ENCODE measurements around the gene GUCY1A2. TPM values are rescaled to one million over a fixed set of nuclear protein-coding genes. Genes with fewer than 3 reads are reported as not detected.
A peak's percentile ranks its signal among the peaks of the same experiment; 100 is the strongest.

Gene GUCY1A2
- total and polyA plus RNA-seq, 2 donors (not counting 3 experiments of a cell fraction or from before 2014, with no cell fraction given), result 0.02 to 0.03 TPM

DNA sequence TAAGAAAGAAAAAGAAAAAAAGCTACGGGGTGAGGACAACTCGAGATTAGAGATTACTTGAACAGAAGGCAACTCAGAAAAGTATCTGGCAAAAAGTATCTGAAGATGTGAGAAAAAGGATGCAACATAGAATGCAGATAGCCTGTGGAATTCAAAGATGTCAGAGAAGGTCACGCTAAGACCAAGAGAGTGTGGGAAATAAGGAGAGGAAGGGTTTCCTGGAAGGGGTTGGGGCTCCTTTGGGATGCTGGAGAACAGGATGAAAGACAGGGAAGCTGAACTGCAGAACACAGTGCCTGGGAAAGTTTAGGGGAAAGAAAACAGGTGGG, 1.2 kb downstream of the GUCY1A2 start:
- H3K9ac ChIP-seq (replicated peaks; ENCODE audit: extremely low read depth, insufficient read depth, low read length), result no peak overlapping the region
- no peak overlapping the region for H3K27ac ChIP-seq (ENCODE audit: insufficient read depth, low read depth, low read length)
- DNase-seq (ENCODE audit: low read depth, low spot score), result no peak
- no peaks in the 10 kb centered on the region for H3K9me3 ChIP-seq (replicated peaks; ENCODE audit: control insufficient read depth, insufficient read depth, low read length)
- no peak for FAIRE-seq
- dilution Hi-C loops (cut with MboI; ENCODE audit: extremely low pct_ligation_motif_present, low sequenced_read_pairs) (no loop called here), intact Hi-C loops (cut with micrococcal nuclease) (loop anchor here (5.0 to 10.0 kb wide), 2 partner anchors 302 to 930 kb away; no protein-coding TSS in a partner anchor)
- H3K79me2 ChIP-seq (ENCODE audit: control insufficient read depth, insufficient read depth, low read length), result no peaks in the 10 kb centered on the region
- no peaks in the 10 kb centered on the region for H3K9me1 ChIP-seq (replicated peaks; ENCODE audit: control insufficient read depth, extremely low read depth, insufficient read depth, low read length)
- peak overlapping the region in 1 of 3 experiments; percentile 45 for H3K4me3 ChIP-seq (replicated peaks in 1 of 3; ENCODE audit: insufficient read depth in 1 of 3, low read depth in 1 of 3, low read length in 3 of 3)
- peak overlapping the region; percentile 66 for H3K4me2 ChIP-seq (ENCODE audit: insufficient read depth, low read length)
- peaks cover 14 to 23% of the 10 kb centered on the region in 2 experiments for H3K27me3 ChIP-seq (ENCODE audit: control insufficient read depth in 2 of 2, insufficient read depth in 2 of 2, low read length in 2 of 2)
- H2AFZ ChIP-seq (ENCODE audit: low read depth, low read length), result no peak overlapping the region
- TF ChIP-seq POLR2A (IDR thresholded peaks at IDR 0.05; ENCODE audit: low read depth, low read length) (no peak), JUN (IDR thresholded peaks at IDR 0.05; ENCODE audit: borderline replicate concordance, insufficient read depth, insufficient read length, low read depth) (no peak), GATA2 (IDR thresholded peaks at IDR 0.05; ENCODE audit: insufficient read depth, insufficient read length, low read depth, low read length) (no peak), EZH2 (IDR thresholded peaks at IDR 0.05; ENCODE audit: borderline replicate concordance, low read depth, low read length, severe bottlenecking) (no peak), POLR2AphosphoS5 (IDR thresholded peaks at IDR 0.05; ENCODE audit: insufficient read depth, low read depth, low read length) (no peak), FOS (IDR thresholded peaks at IDR 0.05; ENCODE audit: borderline replicate concordance, insufficient read depth, low read length) (no peak), MYC (IDR thresholded peaks at IDR 0.05; ENCODE audit: low read depth, low read length) (no peak)
- TF ChIP-seq, protein P1, sequence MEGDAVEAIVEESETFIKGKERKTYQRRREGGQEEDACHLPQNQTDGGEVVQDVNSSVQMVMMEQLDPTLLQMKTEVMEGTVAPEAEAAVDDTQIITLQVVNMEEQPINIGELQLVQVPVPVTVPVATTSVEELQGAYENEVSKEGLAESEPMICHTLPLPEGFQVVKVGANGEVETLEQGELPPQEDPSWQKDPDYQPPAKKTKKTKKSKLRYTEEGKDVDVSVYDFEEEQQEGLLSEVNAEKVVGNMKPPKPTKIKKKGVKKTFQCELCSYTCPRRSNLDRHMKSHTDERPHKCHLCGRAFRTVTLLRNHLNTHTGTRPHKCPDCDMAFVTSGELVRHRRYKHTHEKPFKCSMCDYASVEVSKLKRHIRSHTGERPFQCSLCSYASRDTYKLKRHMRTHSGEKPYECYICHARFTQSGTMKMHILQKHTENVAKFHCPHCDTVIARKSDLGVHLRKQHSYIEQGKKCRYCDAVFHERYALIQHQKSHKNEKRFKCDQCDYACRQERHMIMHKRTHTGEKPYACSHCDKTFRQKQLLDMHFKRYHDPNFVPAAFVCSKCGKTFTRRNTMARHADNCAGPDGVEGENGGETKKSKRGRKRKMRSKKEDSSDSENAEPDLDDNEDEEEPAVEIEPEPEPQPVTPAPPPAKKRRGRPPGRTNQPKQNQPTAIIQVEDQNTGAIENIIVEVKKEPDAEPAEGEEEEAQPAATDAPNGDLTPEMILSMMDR (IDR thresholded peaks at IDR 0.05; ENCODE audit: extremely low read depth in 1 of 2, insufficient read depth in 1 of 2, low read depth in 1 of 2, low read length in 2 of 2), result no peak
- TF ChIP-seq, protein P2, sequence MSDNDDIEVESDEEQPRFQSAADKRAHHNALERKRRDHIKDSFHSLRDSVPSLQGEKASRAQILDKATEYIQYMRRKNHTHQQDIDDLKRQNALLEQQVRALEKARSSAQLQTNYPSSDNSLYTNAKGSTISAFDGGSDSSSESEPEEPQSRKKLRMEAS (IDR thresholded peaks at IDR 0.05; ENCODE audit: insufficient read depth, insufficient read length), result no peak
- POLR2A ChIA-PET, result no interaction called here
- H4K20me1 ChIP-seq (replicated peaks; ENCODE audit: control insufficient read depth, extremely low read depth, insufficient read depth, low read length), result no peaks in the 10 kb centered on the region
- CTCF ChIA-PET, result interaction anchor here (0.9 kb wide), 1 partner anchor 930 kb away, joined by 3 read pairs; no protein-coding TSS in a partner anchor
- H3K36me3 ChIP-seq (ENCODE audit: control insufficient read depth in 2 of 2, extremely low read depth in 1 of 2, insufficient read depth in 2 of 2, low read length in 2 of 2), result no peaks in the 10 kb centered on the region
- peaks cover 4% of the 10 kb centered on the region for H3K4me1 ChIP-seq (ENCODE audit: control insufficient read depth, extremely low read depth, insufficient read depth, low read length)
- no TSS peak for BruUV-seq (replicated peaks)
